DMS53 treated with DMSO at 0.1 percent for 48 hours (cell line): Measurements from ENCODE around the gene CACNA1D.

Experiments
- DNase-seq: peaks from one replicate; lab custom pipeline; 2025; ENCODE audit not compliant: unreplicated experiment; lab: John Stamatoyannopoulos, UW

Gene CACNA1D

GRCh38 chr3:53525765-53526703 is 31.6 kb downstream of the CACNA1D start:
- DNase-seq: no peak

GRCh38 chr3:53526704-53527055 is 32.3 kb downstream of the CACNA1D start:
- no peak for DNase-seq

DNA sequence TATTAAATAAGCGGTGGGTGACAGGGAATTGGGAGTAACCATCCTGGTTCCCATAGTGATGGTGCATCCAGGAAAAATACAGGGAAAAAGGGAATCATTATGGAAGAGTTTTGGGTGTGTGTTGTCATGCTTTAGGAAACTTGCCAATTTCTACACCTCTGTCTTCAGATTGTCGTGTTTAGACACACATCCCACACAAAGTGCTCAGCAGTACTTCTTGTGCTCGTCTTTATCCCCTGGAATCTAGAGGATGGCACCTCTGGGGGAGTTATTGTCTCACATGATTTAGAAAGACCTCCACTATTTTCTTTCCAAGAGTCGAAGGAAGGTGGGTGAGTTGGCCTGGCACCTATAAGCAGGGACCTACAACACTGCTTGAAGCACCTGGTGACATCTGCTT is 35.8 kb downstream of the CACNA1D start:
- DNase-seq: no peak

DNA sequence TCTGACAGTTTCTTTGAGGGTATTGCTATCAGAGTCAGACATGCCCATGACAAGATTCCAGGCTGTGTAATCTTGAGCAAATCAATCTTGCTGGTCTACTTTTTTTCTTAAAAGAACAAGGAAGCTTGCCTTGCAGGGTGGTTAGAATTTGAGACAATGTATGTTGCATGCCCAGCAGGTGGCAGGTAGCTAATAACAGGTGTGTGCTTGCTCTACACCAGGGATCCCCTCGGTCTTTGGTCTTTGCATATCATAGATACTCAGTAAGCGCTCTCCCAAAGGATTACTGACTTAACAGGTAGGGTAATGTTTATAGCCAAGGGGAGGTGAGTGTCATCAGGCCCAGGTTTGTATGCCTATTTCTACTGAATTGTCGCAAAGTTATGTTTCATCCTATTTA is 37.3 kb downstream of the CACNA1D start:
- no peak for DNase-seq

GRCh38 chr3:53533472-53533871 is 39.1 kb downstream of the CACNA1D start:
- no peak for DNase-seq

DNA sequence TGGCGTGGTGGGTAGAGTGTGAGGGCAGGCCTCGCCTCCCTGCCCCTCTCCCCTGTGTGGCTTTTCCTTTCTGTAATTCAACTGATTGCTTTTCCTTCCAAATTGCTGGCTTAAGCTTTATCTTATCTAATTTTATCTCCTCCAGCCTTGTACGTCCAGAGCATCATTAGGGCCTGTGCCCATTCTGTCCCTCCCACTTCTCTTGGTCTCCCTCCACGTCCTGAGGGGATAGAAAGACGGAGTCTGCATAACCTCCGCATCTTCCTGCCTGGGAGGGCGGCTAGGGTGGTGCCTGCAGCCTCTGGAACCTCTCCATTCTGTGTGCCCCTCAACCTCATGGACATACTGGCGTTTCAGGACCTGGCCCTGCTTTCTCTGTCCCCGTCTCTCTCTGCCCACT is 39.8 kb downstream of the CACNA1D start:
- no peak for DNase-seq

DNA sequence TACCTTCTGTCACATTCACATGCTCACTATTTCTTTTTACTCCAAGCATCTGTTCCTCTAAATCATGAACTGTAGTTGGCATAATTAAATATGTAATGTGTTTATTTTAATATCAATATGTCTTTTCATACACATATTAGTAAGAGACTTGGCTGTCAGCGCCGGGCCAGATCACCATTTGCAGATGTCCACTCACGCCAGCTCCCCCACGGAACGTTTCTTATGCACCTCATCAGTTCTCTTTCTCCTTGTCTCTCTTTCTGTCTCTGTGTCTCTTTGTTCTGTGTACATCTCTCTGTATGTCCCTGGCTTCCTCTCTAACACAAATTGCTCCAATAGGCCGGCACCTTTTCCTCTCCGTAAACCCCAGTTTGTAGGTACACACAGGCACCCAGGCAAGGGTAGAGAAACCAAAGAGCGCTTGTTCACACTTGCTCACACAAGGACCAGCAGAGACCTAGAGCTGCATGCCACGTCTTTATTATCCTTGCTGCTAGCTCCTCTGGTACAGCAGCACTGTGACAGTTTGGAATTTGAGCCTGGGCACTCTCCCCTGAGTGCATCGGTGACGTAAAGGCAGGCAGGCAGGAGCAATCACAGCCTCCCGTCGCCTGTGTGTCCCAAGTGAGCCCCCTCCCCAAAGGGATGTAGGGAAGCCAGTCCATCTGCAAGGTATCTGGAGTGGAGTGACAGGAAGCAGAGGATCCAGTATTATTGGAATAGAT is 40.4 kb downstream of the CACNA1D start:
- DNase-seq: no peak

DNA sequence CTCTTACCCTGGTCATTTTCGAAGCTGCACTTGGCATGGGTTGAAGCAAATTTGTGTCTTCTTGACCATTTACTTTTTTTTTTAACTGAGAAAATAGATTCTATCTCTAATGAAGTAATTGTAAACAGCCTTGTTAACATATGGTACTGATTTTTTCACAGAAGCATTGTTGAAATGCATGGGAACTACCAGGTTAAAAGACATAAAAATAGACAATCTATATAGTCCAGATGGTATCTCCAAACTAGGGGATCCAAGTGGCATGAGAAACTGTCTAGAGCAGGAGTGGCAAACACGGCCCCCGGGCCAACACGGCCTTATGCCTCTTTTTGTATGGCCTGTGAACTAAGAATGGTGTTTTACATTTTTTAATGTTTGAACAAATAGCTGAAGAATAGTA is 41.9 kb downstream of the CACNA1D start:
- DNase-seq: no peak

- DNase-seq: no peak
These were observed 49.9 kb downstream of the CACNA1D start for GRCh38 chr3:53544357-53544756.

DNA sequence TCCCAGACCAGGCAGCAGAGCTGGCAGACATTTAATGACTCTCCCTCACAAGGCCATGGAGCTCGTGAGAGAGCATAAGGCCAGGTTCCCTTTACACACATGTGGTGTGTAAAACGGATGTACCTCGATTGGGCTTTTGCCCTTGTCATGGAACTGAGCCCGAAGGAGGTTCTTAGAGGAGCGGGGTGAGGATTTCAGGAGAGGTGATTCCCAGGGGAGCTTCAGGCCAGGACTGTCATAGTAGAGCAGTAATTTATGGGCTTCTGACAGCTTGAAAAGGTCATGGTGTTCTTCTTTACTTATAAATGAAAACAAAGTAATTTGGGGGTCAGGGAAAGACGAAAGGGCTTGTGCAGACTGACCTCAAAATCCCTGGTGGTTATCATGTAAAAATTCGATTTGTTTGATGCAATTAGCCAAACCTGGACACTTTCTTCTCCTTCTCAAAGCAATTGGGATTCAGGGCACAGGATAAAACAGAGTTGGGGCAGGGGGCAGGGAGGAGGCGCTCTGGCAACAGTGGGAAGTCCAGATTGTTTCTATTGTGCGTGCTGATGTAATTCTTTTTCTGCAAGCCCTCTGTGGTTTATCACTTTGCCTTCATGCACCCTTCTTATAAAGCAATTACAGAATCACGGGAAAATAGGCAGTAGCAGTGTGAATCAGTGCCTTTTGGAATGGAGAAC is 51.0 kb downstream of the CACNA1D start:
- no peak for DNase-seq

DNA sequence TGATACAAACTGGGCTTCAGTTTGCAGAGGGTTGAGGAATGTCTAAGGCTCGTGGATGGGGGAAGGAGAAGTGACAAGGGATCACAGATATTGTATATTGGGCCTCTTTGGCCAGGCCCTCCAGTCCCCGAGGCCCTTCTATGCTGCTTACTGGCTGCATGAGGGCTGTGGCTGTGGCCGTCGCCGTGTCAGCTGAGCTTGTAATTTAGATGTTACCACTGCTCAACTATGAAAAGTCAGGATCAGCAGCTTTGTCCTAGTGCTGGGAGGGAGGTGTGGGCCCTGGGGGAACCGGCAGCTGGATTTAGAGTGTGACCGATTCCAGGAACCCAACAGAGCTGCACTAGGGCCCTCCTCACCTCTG is 51.6 kb downstream of the CACNA1D start:
- DNase-seq: no peak

- DNase-seq: no peak
These were observed 52.9 kb downstream of the CACNA1D start for GRCh38 chr3:53547327-53547726.

DNA sequence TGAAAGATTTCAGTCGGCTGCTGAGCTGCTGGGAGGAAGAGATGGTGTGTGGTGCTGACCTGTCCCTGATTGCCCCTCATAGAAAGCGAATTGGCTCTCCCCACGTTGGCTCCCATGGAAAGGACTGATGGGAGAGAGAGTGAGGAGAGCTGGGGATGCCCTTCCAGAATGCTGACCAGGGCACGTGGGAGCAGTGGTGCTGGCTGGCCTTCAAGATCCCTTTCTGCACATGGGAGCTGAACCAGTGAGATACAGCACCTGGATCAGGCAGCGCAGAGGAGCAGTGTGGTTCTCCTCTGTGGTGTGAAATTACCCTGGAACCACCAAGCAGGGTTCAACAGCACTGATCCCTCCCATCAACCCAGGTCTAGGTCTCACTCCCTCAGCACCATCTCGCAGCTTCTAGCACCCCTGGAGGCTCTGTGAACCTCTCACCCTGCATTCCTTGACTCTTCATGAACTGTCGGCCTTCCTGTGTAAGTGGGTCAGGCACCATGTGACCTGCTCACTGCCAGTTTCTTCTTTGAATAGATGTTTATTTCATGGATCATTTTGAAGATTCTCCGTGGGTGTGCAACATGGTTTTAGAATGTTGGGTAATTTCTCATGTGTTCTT is 55.7 kb downstream of the CACNA1D start:
- DNase-seq: no peak

DNA sequence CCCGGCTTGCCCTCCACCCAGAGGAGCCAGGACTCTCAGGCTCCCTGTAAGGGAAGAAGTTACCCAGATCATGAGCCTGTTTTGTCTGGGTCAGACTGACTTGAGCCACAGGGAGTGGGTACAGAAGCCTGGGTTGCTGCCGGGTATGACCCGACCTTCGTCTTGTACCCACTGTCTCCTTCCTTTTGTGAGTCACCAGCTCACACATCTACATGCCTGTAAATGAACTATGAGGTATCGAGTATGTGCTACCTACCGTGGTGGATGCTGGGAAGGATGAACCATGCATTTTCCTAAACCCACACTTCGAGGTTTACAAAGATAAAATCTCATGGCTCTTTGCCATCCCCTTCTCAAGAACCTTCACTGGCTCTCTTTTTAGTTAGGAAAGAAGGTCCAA is 56.9 kb downstream of the CACNA1D start:
- DNase-seq: no peak

DNA sequence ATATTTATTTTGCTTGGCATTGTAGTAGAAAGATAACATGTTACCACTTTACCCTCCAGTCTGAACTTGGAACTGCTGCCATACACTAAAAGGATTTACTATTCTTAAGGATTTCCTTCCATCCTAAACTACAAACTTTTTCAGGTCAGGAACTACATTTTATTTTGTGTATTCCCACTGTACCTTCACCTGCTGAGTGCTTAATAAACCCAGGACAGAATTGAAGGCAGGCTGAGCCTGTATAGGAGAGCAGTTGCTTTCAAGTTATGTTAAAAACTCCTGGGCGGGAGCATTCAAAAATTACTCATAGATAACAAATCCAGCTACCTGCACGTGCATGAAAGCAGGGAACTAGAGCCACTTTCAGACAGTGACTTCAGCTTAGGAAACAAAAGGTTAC is 58.3 kb downstream of the CACNA1D start:
- DNase-seq: no peak

- DNase-seq: no peak
These were observed 58.8 kb downstream of the CACNA1D start for GRCh38 chr3:53553200-53553599.

- no peak for DNase-seq
These were observed 60.2 kb downstream of the CACNA1D start for GRCh38 chr3:53554559-53555067.

- no peak for DNase-seq
These were observed 60.7 kb downstream of the CACNA1D start for GRCh38 chr3:53555068-53555588.

DNA sequence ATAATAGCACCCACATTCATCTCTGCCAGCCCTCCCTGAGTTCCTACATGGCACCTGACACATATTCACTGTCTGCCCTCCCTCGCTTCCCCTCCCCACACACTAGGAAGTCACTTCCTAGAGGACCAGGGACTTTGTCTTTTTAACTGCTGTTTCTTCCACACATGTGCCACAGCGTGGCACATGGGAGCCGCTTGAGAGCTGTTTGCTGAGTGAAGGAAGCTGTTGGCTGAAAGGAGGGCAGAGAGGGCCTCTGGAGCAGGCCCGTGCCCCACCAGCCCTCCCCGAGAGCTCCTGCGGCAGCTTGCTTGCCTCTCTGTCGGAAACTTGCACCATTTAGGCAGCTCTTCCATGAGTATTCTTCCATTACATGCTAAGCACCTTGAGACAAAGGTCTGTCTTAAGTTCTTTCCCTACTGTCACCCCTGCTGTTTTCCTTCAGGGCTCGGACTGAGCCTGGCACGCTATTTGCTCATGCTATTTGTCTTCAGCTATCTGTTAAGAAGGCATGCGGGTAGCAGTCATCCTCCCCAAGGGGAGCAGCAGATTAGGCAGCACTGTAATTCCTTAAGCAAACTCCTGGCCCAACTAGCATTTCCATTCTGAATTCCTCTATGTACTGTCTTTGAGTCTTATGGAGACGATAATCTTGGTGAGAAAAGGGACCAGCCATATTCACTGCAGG is 72.2 kb downstream of the CACNA1D start:
- DNase-seq: no peak

- no peak for DNase-seq
These were observed 75.7 kb downstream of the CACNA1D start for GRCh38 chr3:53570081-53570480.
